Upper lobe of left lung (tissue), 6 donors: Measurements from ENCODE around the gene PTPRN2. TPM values are rescaled to one million over a fixed set of nuclear protein-coding genes. Genes with fewer than 3 reads are reported as not detected.

Experiments
- ATAC-seq, 2 donors: fragments of 200-7000 bp; cut with Tn5 transposase; one replicate each; pipeline ENCODE4 v1.9.1; 2022; ENCODE audit warnings: mild to moderate bottlenecking in 2 of 2, moderate library complexity in 2 of 2; ENCODE audit not compliant: low FRiP score in 2 of 2
- DNase-seq, 2 donors: peaks; one replicate each; pipeline ENCODE4 v3.0.0-alpha.2; 2019 to 2020
- H3K27ac ChIP-seq, 4 donors: fragments of 200-600 bp; sonication (generic); one replicate each; pipeline ENCODE4 v1.5.1; 2016 to 2019
- H3K27me3 ChIP-seq, 4 donors: fragments of 200-600 bp; sonication (generic); one replicate each; pipeline ENCODE4 v1.5.1; 2017 to 2019
- H3K36me3 ChIP-seq, 4 donors: fragments of 200-600 bp; sonication (generic); one replicate each; pipeline ENCODE4 v1.5.1; 2016 to 2019
- H3K4me1 ChIP-seq, 4 donors: fragments of 200-600 bp; sonication (generic); one replicate each; pipeline ENCODE4 v1.5.1; 2018 to 2019
- H3K4me3 ChIP-seq, 4 donors: fragments of 200-600 bp; sonication (generic); one replicate each; pipeline ENCODE4 v1.5.1; 2017 to 2019; ENCODE audit warnings: mild to moderate bottlenecking in 2 of 4, moderate library complexity in 1 of 4
- H3K9me3 ChIP-seq, 4 donors: fragments of 200-600 bp; sonication (generic); one replicate each; pipeline ENCODE4 v1.5.1; 2018 to 2019
- CTCF ChIP-seq, 6 experiments: fragments of 450-650 bp in 4 of 6; fragments of 200-600 bp in 2 of 6; sonication (generic) in 2 of 6; IDR thresholded peaks; one replicate each; pipeline ENCODE4 v1.5.1; 2016 to 2019; ENCODE audit warnings: antibody characterized with exemption in 6 of 6
- EP300 ChIP-seq, 4 donors: sonication (generic); formaldehyde crosslinking; IDR thresholded peaks; one replicate each; pipeline ENCODE4 v1.5.1; 2017; ENCODE audit warnings: antibody characterized with exemption in 4 of 4, control low read depth in 2 of 4
- POLR2A ChIP-seq, 4 donors: fragments of 450-650 bp; IDR thresholded peaks; one replicate each; pipeline ENCODE4 v1.5.1; 2016 to 2017; ENCODE audit warnings: antibody characterized with exemption in 4 of 4, mild to moderate bottlenecking in 2 of 4
- POLR2AphosphoS5 ChIP-seq, 2 donors: sonication (generic); formaldehyde crosslinking; IDR thresholded peaks; one replicate each; pipeline ENCODE4 v1.5.1; 2017; ENCODE audit warnings: antibody characterized with exemption in 2 of 2
- WGBS, 2 donors: methylation state at CpG; one replicate each; pipeline ENCODE4 v1.1.5; 2017 to 2018; 5-methylcytosine and 5-hydroxymethylcytosine counted together
- total RNA-seq, 6 donors: library from RNA; depleted of rRNA in 4 of 6; stranded (reverse); fragments of >200 nt in 4 of 6; gene quantifications; one replicate each; pipeline versions ENCODE4 v1.1.0 to v1.2.1, GENCODE V29; 2016 to 2021
- donor health status: DM: no; HTN: no; CAD: no; lungs with moderate emphysema.
- donor health status: DM: no; HTN: yes; CAD: no; lungs with severe emphysema.

The PTPRN2 gene
- total RNA-seq, 6 donors from 2014 or later, result 3.3 to 7.9 (median 5.2) TPM

- peaks cover 0 to 8% (median 0%) of the 10 kb centered on the region in 4 donors for H3K4me1 ChIP-seq
- TF ChIP-seq POLR2A (IDR thresholded peaks at IDR 0.05), result no peak
- no peak for TF ChIP-seq EP300 (IDR thresholded peaks at IDR 0.05)
- TF ChIP-seq POLR2AphosphoS5 (IDR thresholded peaks at IDR 0.05), result no peak
- TF ChIP-seq CTCF (IDR thresholded peaks at IDR 0.05), result no peak
- H3K36me3 ChIP-seq, result no peaks in the 10 kb centered on the region
- peak in 1 of 2 donors; percentile 73 for DNase-seq
- H3K9me3 ChIP-seq, result no peaks in the 10 kb centered on the region
- peaks cover 0 to 11% (median 4%) of the 10 kb centered on the region in 4 donors for H3K27me3 ChIP-seq
- peak overlapping the region in 1 of 4 donors; percentile 13 for H3K4me3 ChIP-seq
- WGBS, 2 donors, result 85% methylated on average over 24 of the region's 67 CpGs
- no peak overlapping the region for H3K27ac ChIP-seq
- no peak for ATAC-seq
Observed at GRCh38 chr7:158568974-158569857, 18.4 kb downstream of the PTPRN2 start.

DNA sequence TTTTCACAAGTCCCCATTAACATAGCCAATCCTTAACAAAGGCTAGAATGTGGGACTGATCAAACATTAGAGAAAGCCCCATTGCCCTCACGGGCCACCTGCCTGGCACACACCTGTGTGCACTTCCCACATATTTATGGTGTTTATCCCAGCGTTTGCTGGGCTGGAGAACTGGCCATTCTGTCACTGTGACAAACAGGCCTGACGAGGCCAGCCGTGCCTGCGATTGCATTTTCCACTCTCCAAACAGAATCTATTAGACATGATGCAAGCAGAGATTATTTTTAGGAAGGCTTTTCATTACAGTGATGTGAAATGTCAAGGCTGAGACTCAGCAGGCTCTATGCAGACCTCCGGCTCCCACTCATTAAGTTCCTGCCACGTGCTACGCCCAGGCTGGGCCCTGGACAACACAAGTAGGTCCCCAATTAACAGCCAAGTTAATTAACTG lies 20.4 kb downstream of the PTPRN2 start:
- H3K27me3 ChIP-seq, result peaks cover 0 to 11% (median 4%) of the 10 kb centered on the region in 4 donors
- H3K9me3 ChIP-seq, result no peaks in the 10 kb centered on the region
- no peak for TF ChIP-seq CTCF (IDR thresholded peaks at IDR 0.05)
- no peak for TF ChIP-seq POLR2AphosphoS5 (IDR thresholded peaks at IDR 0.05)
- no peak for TF ChIP-seq POLR2A (IDR thresholded peaks at IDR 0.05)
- no peak for TF ChIP-seq EP300 (IDR thresholded peaks at IDR 0.05)
- DNase-seq (no peak), ATAC-seq (no peak)
- no peak overlapping the region for H3K27ac ChIP-seq
- no peak overlapping the region for H3K4me3 ChIP-seq
- H3K4me1 ChIP-seq, result peaks cover 0 to 8% (median 0%) of the 10 kb centered on the region in 4 donors
- 74 to 78% methylated on average over 8 of the region's 8 CpGs for WGBS, 2 donors
- H3K36me3 ChIP-seq, result no peaks in the 10 kb centered on the region

DNA sequence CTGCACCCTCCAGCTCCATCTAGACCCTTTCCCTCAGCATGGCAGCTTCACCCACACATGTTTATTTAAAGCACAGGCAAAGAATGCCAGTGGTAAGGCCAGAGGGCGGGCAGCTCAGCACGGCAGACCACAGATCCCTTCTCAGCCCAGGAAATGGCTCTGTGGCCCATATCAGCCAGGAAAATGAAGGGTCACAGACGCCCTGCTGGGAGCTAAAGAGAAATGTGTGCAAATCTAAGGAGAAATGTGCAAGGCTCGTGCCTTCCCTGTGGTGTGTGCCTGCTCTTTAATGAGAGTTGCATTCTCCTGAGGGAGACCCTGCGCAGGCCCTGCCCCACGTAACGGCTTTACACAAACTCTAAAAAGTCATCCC lies 23.0 kb downstream of the PTPRN2 start:
- Histone ChIP-seq H3K27me3 (peaks cover 0 to 7% (median 3%) of the 10 kb centered on the region in 4 donors), H3K4me1 (peaks cover 0 to 4% (median 0%) of the 10 kb centered on the region in 4 donors), H3K9me3 (no peaks in the 10 kb centered on the region), H3K36me3 (no peaks in the 10 kb centered on the region), H3K4me3 (no peak overlapping the region), H3K27ac (no peak overlapping the region)
- TF ChIP-seq POLR2AphosphoS5 (IDR thresholded peaks at IDR 0.05) (no peak), POLR2A (IDR thresholded peaks at IDR 0.05) (no peak), CTCF (IDR thresholded peaks at IDR 0.05) (no peak), EP300 (IDR thresholded peaks at IDR 0.05) (no peak)
- no peak for ATAC-seq
- DNase-seq, result no peak
- WGBS, 2 donors, result 75 to 87% methylated on average over 4 to 7 of the region's 7 CpGs

DNA sequence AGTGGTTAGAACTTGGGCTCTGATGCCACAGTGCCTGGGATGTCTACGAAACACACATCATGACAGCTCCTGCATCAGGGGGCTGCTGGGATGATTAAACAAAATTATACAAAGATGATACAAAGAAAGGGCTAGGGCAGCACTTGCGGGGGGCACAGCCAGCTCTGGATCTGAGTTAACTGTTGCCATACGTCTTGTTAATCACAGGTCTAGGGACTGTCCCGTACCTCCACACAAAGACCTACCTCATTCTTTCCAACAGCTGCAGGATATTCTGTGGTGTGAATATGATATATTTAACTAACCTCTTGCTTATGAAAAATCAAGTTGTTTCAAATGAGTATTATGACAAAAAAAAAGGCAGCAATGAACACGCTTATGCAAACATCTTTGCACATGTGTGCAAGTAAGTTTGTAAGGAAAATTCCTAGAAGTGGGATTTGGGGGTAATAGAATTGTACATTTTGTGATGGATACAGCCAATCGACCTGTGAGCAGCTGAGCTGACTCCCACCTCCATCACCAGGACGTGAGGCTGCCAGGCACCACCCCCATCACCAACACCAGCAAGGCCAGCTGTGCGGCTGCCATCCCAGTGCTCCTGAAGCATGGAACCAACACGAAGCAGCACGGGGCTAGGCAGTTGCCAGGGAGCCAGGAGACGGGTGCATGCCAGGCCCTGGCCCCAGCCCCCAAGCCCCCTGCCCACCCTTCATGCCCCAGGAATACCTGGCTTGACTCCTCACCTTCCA lies 23.5 kb downstream of the PTPRN2 start:
- WGBS, 2 donors, result 81 to 82% methylated on average over 9 to 11 of the region's 11 CpGs
- Histone ChIP-seq H3K36me3 (no peaks in the 10 kb centered on the region), H3K4me1 (no peaks in the 10 kb centered on the region), H3K4me3 (no peak overlapping the region), H3K9me3 (no peaks in the 10 kb centered on the region), H3K27ac (no peak overlapping the region), H3K27me3 (peaks cover 0 to 4% (median 0%) of the 10 kb centered on the region in 4 donors)
- DNase-seq (no peak), ATAC-seq (no peak)
- no peak for TF ChIP-seq CTCF (IDR thresholded peaks at IDR 0.05)
- no peak for TF ChIP-seq POLR2A (IDR thresholded peaks at IDR 0.05)
- TF ChIP-seq POLR2AphosphoS5 (IDR thresholded peaks at IDR 0.05), result no peak
- no peak for TF ChIP-seq EP300 (IDR thresholded peaks at IDR 0.05)
